CD14-positive monocyte (primary cell): ENCODE measurements around the gene LEKR1. TPM values are rescaled to one million over a fixed set of nuclear protein-coding genes. Genes with fewer than 3 reads are reported as not detected.

Source experiments
- DNase-seq, 3 donors: peaks; one replicate each; pipeline ENCODE4 v3.0.0-alpha.2; 2011 to 2022
- H2AFZ ChIP-seq: 2 replicates; pipeline ENCODE4 v1.6.0; 2012; ENCODE audit warnings: mild to moderate bottlenecking, low read depth, low read length, inconsistent platforms; ENCODE audit not compliant: insufficient read depth, poor library complexity, severe bottlenecking
- H3K27ac ChIP-seq, 2 donors: 1 replicate in 1 of 2; 2 replicates in 1 of 2; pipeline ENCODE4 v1.5.1; 2012 to 2013; ENCODE audit warnings: low read length in 2 of 2, control low read depth in 1 of 2, inconsistent platforms in 1 of 2, low read depth in 1 of 2, mild to moderate bottlenecking in 1 of 2
- H3K27me3 ChIP-seq, 2 donors: one replicate each; pipeline versions ENCODE4 v1.6.0 to v1.6.1; 2011 to 2013; ENCODE audit warnings: low read length in 2 of 2; ENCODE audit not compliant: control insufficient read depth in 2 of 2, insufficient read depth in 2 of 2
- H3K36me3 ChIP-seq, 2 donors: replicated peaks in 1 of 2; 1 replicate in 1 of 2; 2 replicates in 1 of 2; pipeline versions ENCODE4 v1.5.1 to v1.6.1; 2012 to 2013; ENCODE audit warnings: low read length in 2 of 2, control low read depth in 1 of 2, inconsistent platforms in 1 of 2, mild to moderate bottlenecking in 1 of 2; ENCODE audit not compliant: insufficient read depth in 2 of 2, control insufficient read depth in 1 of 2
- H3K4me1 ChIP-seq, 2 donors: 1 replicate in 1 of 2; 2 replicates in 1 of 2; pipeline versions ENCODE4 v1.5.1 to v1.6.1; 2012 to 2013; ENCODE audit warnings: low read length in 2 of 2, control low read depth in 1 of 2, inconsistent platforms in 1 of 2, mild to moderate bottlenecking in 1 of 2, moderate library complexity in 1 of 2; ENCODE audit not compliant: insufficient read depth in 2 of 2, control insufficient read depth in 1 of 2
- H3K4me2 ChIP-seq: replicated peaks from 2 replicates; pipeline ENCODE3; 2012; ENCODE audit warnings: low read length, moderate library complexity, mild to moderate bottlenecking; ENCODE audit not compliant: poor library complexity, severe bottlenecking; ENCODE audit errors: extremely low read depth
- H3K4me3 ChIP-seq, 3 experiments: fragments of 200-600 bp in 1 of 3; sonication (generic) in 1 of 3; replicated peaks in 1 of 3; 1 replicate in 2 of 3; 2 replicates in 1 of 3; pipeline ENCODE4 v1.5.1; 2011 to 2013; ENCODE audit warnings: low read length in 3 of 3, mild to moderate bottlenecking in 3 of 3, control low read depth in 2 of 3, low read depth in 2 of 3, inconsistent platforms in 1 of 3, moderate library complexity in 1 of 3
- H3K79me2 ChIP-seq: 2 replicates; pipeline ENCODE4 v1.6.0; 2012; ENCODE audit warnings: mild to moderate bottlenecking, control low read depth, inconsistent platforms, low read length, moderate library complexity; ENCODE audit not compliant: insufficient read depth
- H3K9ac ChIP-seq: 2 replicates; pipeline ENCODE4 v1.6.0; 2017; ENCODE audit warnings: low read length, mild to moderate bottlenecking; ENCODE audit not compliant: insufficient read depth, poor library complexity, severe bottlenecking
- H3K9me3 ChIP-seq, 2 donors: replicated peaks in 1 of 2; 1 replicate in 1 of 2; 2 replicates in 1 of 2; pipeline versions ENCODE4 v1.5.1 to v1.6.1; 2012 to 2013; ENCODE audit warnings: low read length in 2 of 2, control low read depth in 1 of 2; ENCODE audit not compliant: control insufficient read depth in 1 of 2, insufficient read depth in 1 of 2
- H4K20me1 ChIP-seq: 2 replicates; pipeline ENCODE4 v1.6.0; 2012; ENCODE audit warnings: mild to moderate bottlenecking, low read length, control low read depth, moderate library complexity; ENCODE audit not compliant: insufficient read depth
- H3K27ac Mint-ChIP-seq, 7 donors: one replicate each; pipeline ENCODE4 v1.8.0; 2020; ENCODE audit warnings: mild to moderate bottlenecking in 7 of 7, mixed read lengths in 7 of 7, moderate library complexity in 6 of 7, inconsistent platforms in 2 of 7
- H3K27me3 Mint-ChIP-seq, 3 donors: one replicate each; pipeline ENCODE4 v1.8.0; 2021 to 2022; ENCODE audit warnings: low read depth in 3 of 3, mild to moderate bottlenecking in 3 of 3, mixed read lengths in 3 of 3, moderate library complexity in 3 of 3, inconsistent platforms in 1 of 3
- H3K36me3 Mint-ChIP-seq, 2 donors: one replicate each; pipeline ENCODE4 v1.8.0; 2020; ENCODE audit warnings: mixed read lengths in 2 of 2, inconsistent platforms in 1 of 2, mild to moderate bottlenecking in 1 of 2
- H3K4me1 Mint-ChIP-seq: one replicate; pipeline ENCODE4 v1.8.0; 2020; ENCODE audit warnings: mild to moderate bottlenecking, mixed read lengths
- H3K4me3 Mint-ChIP-seq, 2 donors: one replicate each; pipeline ENCODE4 v1.8.0; 2020; ENCODE audit warnings: mild to moderate bottlenecking in 2 of 2, mixed read lengths in 2 of 2, moderate library complexity in 1 of 2
- H3K9me3 Mint-ChIP-seq, 7 donors: one replicate each; pipeline ENCODE4 v1.8.0; 2020 to 2022; ENCODE audit warnings: mixed read lengths in 7 of 7, mild to moderate bottlenecking in 6 of 7, moderate library complexity in 6 of 7, inconsistent platforms in 2 of 7
- WGBS: methylation state at CpG from one replicate; pipeline ENCODE4 v1.1.5; 2013; ENCODE audit warnings: missing lambda C conversion rate; ENCODE audit not compliant: insufficient coverage; 5-methylcytosine and 5-hydroxymethylcytosine counted together
- intact Hi-C, 2 donors: fragments of 100-400 bp; cut with micrococcal nuclease; formaldehyde crosslinking; loops; one replicate each; pipeline versions ENCODE4 v1.15.0 to v1.15.1; 2023
- polyA plus RNA-seq, 3 donors: library from polyadenylated mRNA; depleted of rRNA in 1 of 3; unstranded in 2 of 3; stranded (reverse) in 1 of 3; fragments of 300-500 nt in 2 of 3; fragments of >200 nt in 1 of 3; fragmentation: Illumina TruSeq in 2 of 3; gene quantifications; 1 replicate in 2 of 3; 2 replicates in 1 of 3; pipeline ENCODE4 v1.2.3, GENCODE V29; 2012 to 2021
- TF ChIP-seq, protein P1 (sequence below): fragments of 200-600 bp; IDR thresholded peaks from one replicate; pipeline ENCODE4 v1.8.0; 2022; ENCODE audit warnings: antibody characterized with exemption, mild to moderate bottlenecking

The LEKR1 gene
- polyA plus RNA-seq, 3 donors: 0.51 to 0.80 TPM; not detected in 1

GRCh38 chr3:156803952-156804741 is 22.0 kb upstream of the LEKR1 start:
- peaks cover 4 to 14% (median 11%) of the 10 kb centered on the region in 7 donors for H3K9me3 Mint-ChIP-seq
- no peak overlapping the region for H3K4me3 ChIP-seq
- TF ChIP-seq, protein P1, sequence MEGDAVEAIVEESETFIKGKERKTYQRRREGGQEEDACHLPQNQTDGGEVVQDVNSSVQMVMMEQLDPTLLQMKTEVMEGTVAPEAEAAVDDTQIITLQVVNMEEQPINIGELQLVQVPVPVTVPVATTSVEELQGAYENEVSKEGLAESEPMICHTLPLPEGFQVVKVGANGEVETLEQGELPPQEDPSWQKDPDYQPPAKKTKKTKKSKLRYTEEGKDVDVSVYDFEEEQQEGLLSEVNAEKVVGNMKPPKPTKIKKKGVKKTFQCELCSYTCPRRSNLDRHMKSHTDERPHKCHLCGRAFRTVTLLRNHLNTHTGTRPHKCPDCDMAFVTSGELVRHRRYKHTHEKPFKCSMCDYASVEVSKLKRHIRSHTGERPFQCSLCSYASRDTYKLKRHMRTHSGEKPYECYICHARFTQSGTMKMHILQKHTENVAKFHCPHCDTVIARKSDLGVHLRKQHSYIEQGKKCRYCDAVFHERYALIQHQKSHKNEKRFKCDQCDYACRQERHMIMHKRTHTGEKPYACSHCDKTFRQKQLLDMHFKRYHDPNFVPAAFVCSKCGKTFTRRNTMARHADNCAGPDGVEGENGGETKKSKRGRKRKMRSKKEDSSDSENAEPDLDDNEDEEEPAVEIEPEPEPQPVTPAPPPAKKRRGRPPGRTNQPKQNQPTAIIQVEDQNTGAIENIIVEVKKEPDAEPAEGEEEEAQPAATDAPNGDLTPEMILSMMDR: no peak
- H3K4me1 Mint-ChIP-seq: peaks cover 3% of the 10 kb centered on the region
- H2AFZ ChIP-seq: no peak overlapping the region
- intact Hi-C loops: no loop called here
- no peak overlapping the region for H3K9ac ChIP-seq
- peaks cover 0 to 2% (median 2%) of the 10 kb centered on the region in 3 donors for H3K27me3 Mint-ChIP-seq
- no peaks in the 10 kb centered on the region for H3K79me2 ChIP-seq
- H3K9me3 ChIP-seq: peaks cover 0 to 7% of the 10 kb centered on the region in 2 donors
- no peaks in the 10 kb centered on the region for H3K4me1 ChIP-seq
- no peak overlapping the region for H3K4me2 ChIP-seq
- no peak overlapping the region for H3K4me3 Mint-ChIP-seq
- no peaks in the 10 kb centered on the region for H3K27me3 ChIP-seq
- no peaks in the 10 kb centered on the region for H4K20me1 ChIP-seq
- no peak overlapping the region for H3K27ac ChIP-seq
- no peaks in the 10 kb centered on the region for H3K36me3 ChIP-seq
- 100% methylated on average over 1 of the region's 1 CpG for WGBS
- peaks cover 3 to 4% of the 10 kb centered on the region in 2 donors for H3K36me3 Mint-ChIP-seq
- DNase-seq: no peak
- H3K27ac Mint-ChIP-seq: no peak overlapping the region

DNA sequence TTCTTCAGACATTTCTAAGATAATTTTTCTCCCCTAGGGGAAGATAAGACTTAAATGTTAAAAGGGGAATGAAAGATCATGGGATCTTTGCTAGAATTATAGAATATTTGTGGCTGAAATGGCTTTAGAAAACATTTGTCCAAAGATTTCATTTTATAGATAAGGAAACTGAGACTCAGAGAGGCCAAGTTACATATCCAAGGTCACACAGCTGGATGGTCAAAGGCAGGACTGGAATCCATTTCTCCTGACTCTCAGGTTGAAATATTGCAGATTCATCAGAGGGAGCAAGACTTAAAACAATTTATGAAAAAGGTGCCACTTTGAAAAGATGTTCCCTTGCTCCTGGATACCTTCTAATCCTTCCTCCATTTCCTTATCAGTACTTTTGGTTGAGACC is 19.5 kb upstream of the LEKR1 start:
- no peak overlapping the region for H2AFZ ChIP-seq
- Mint-ChIP-seq H3K36me3 (peaks cover 4 to 11% of the 10 kb centered on the region in 2 donors), H3K9me3 (peaks cover 0 to 3% (median 0%) of the 10 kb centered on the region in 7 donors)

More for the DNA sequence above, 19.5 kb upstream of the LEKR1 start:
- H3K4me1 ChIP-seq: no peaks in the 10 kb centered on the region
- Mint-ChIP-seq H3K27me3 (peaks cover 0 to 4% (median 3%) of the 10 kb centered on the region in 3 donors), H3K27ac (no peak overlapping the region), H3K4me1 (peaks cover 3% of the 10 kb centered on the region), H3K4me3 (no peak overlapping the region)
- intact Hi-C loops: no loop called here
- H3K9ac ChIP-seq: no peak overlapping the region
- TF ChIP-seq, protein P1: no peak
- H3K79me2 ChIP-seq: no peaks in the 10 kb centered on the region
- no peak for DNase-seq
- no peak overlapping the region for H3K4me2 ChIP-seq
- H3K27me3 ChIP-seq: no peaks in the 10 kb centered on the region
- no peak overlapping the region for H3K4me3 ChIP-seq
- no peaks in the 10 kb centered on the region for H4K20me1 ChIP-seq
- no peaks in the 10 kb centered on the region for H3K36me3 ChIP-seq
- no peaks in the 10 kb centered on the region for H3K9me3 ChIP-seq
- H3K27ac ChIP-seq: no peak overlapping the region
